GM12878 (cell line): ENCODE data around the gene RCL1. TPM values are rescaled to one million over a fixed set of nuclear protein-coding genes. Genes with fewer than 3 reads are reported as not detected.

ENCODE experiments used
- ATAC-seq: fragments of 200-7000 bp; cut with Tn5 transposase; 3 replicates; pipeline ENCODE4 v1.9.1; 2020; ENCODE audit warnings: mild to moderate bottlenecking, moderate library complexity
- BruUV-seq: library from RNA; stranded (reverse); fragments of 400-500 nt; replicated peaks from 2 replicates; lab custom pipeline; 2021; lab: Mats Ljungman, UMichigan
- CTCF ChIA-PET: fragments of 300-600 bp; sonication (Branson Sonifier 250); formaldehyde crosslinking; extraction: SDS; loops from one replicate; lab custom pipeline; 2021; ENCODE audit warnings: inconsistent platforms; lab: Yijun Ruan, JAX
- POLR2A ChIA-PET: fragments of 350-600 bp; formaldehyde crosslinking; extraction: SDS; loops from one replicate; lab custom pipeline; 2021; ENCODE audit warnings: inconsistent platforms; lab: Charles Lee
- RAD21 ChIA-PET: fragments of 300-600 bp; sonication (Branson Sonifier 250); formaldehyde crosslinking; loops from one replicate; lab custom pipeline; 2023; ENCODE audit warnings: antibody characterized with exemption; ENCODE audit not compliant: unreplicated experiment; lab: Charles Lee
- SMC1A ChIA-PET: fragments of 300-600 bp; sonication (Branson Sonifier 250); formaldehyde crosslinking; loops from one replicate; lab custom pipeline; 2023; ENCODE audit not compliant: unreplicated experiment, uncharacterized antibody; lab: Charles Lee
- DNase-seq: peaks from one replicate; pipeline ENCODE4 v3.0.0-alpha.2; 2011; ENCODE audit warnings: low read depth, low spot score
- FAIRE-seq: peaks from 3 replicates; lab custom pipeline; 2011; peaks lifted over from hg19 to GRCh38; lab: Jason Lieb, UNC
- H2AFZ ChIP-seq: 2 replicates; pipeline ENCODE4 v1.6.0; 2011; ENCODE audit warnings: low read depth, low read length, control low read depth; ENCODE audit not compliant: control insufficient read depth
- H3K27ac ChIP-seq: 2 replicates; pipeline ENCODE4 v1.5.1; 2011; ENCODE audit warnings: control low read depth; ENCODE audit not compliant: control insufficient read depth, insufficient read depth
- H3K27me3 ChIP-seq, 2 experiments: replicated peaks in 1 of 2; 2 replicates each; pipeline versions ENCODE4 v1.6.0 to v1.6.1; 2011; ENCODE audit warnings: low read length in 1 of 2; ENCODE audit not compliant: control insufficient read depth in 2 of 2, insufficient read depth in 2 of 2
- H3K36me3 ChIP-seq, 2 experiments: 2 replicates each; pipeline ENCODE4 v1.5.1; 2011; ENCODE audit warnings: low read length in 1 of 2; ENCODE audit not compliant: control insufficient read depth in 2 of 2, insufficient read depth in 2 of 2
- H3K4me1 ChIP-seq: 2 replicates; pipeline ENCODE4 v1.6.1; 2011; ENCODE audit warnings: mild to moderate bottlenecking, low read length, moderate library complexity, mixed read lengths; ENCODE audit not compliant: control insufficient read depth, insufficient read depth
- H3K4me2 ChIP-seq: 2 replicates; pipeline ENCODE4 v1.6.0; 2011; ENCODE audit warnings: control low read depth; ENCODE audit not compliant: control insufficient read depth, insufficient read depth
- H3K4me3 ChIP-seq: fragments of 200-600 bp; sonication (generic); 2 replicates; pipeline ENCODE4 v1.5.1; 2016
- H3K79me2 ChIP-seq: 2 replicates; pipeline ENCODE4 v1.6.0; 2011; ENCODE audit warnings: low read length; ENCODE audit not compliant: control insufficient read depth, insufficient read depth
- H3K9ac ChIP-seq: 2 replicates; pipeline ENCODE4 v1.8.0; 2011; ENCODE audit warnings: low read length, control low read depth, mixed read lengths; ENCODE audit not compliant: control insufficient read depth, insufficient read depth
- H3K9me3 ChIP-seq: replicated peaks from 3 replicates; pipeline ENCODE4 v1.5.1; 2011; ENCODE audit warnings: mild to moderate bottlenecking, low read length; ENCODE audit not compliant: control insufficient read depth, insufficient read depth
- H4K20me1 ChIP-seq: 2 replicates; pipeline ENCODE4 v1.6.0; 2011; ENCODE audit not compliant: control insufficient read depth, insufficient read depth
- CUX1 ChIP-seq: IDR thresholded peaks from 2 replicates; pipeline ENCODE4 v1.6.1; 2012; ENCODE audit warnings: improper control_type of control experiment, low read depth, low read length; ENCODE audit not compliant: insufficient replicate concordance
- HDAC6 ChIP-seq: fragments of 200-600 bp; sonication (generic); IDR thresholded peaks from one replicate; pipeline ENCODE4 v1.8.0; 2017; ENCODE audit warnings: antibody characterized with exemption; ENCODE audit not compliant: unreplicated experiment
- NBN ChIP-seq: fragments of 450-650 bp; IDR thresholded peaks from 2 replicates; pipeline ENCODE4 v1.6.1; 2016
- PRDM15 ChIP-seq: fragments of 450-650 bp; formaldehyde crosslinking; IDR thresholded peaks from 2 replicates; pipeline ENCODE4 v1.4.0; 2020; ENCODE audit warnings: mild to moderate bottlenecking, moderate library complexity
- TCF3 ChIP-seq: IDR thresholded peaks from 2 replicates; pipeline ENCODE4 v1.6.1; 2012; ENCODE audit warnings: low read depth, mild to moderate bottlenecking, low read length, borderline replicate concordance; ENCODE audit not compliant: insufficient read depth
- ZNF384 ChIP-seq: IDR thresholded peaks from 2 replicates; pipeline ENCODE4 v1.6.1; 2012; ENCODE audit warnings: low read depth, mild to moderate bottlenecking, low read length, improper control_type of control experiment, borderline replicate concordance
- WGBS: methylation state at CpG from one replicate; pipeline ENCODE4 v1.1.6; 2016; ENCODE audit warnings: low lambda C conversion rate; ENCODE audit not compliant: insufficient replicate concordance, insufficient coverage; ENCODE audit errors: missing lambda C conversion rate; 5-methylcytosine and 5-hydroxymethylcytosine counted together
- in situ Hi-C: fragments of 300-500 bp; cut with MboI; formaldehyde crosslinking; loops from 9 replicates; pipeline ENCODE4 v1.14.3; 2018; ENCODE audit warnings: mixed read lengths
- intact Hi-C: fragments of 100-400 bp; cut with micrococcal nuclease; formaldehyde crosslinking; loops from one replicate; pipeline ENCODE4 v1.14.2; 2022; ENCODE audit not compliant: unreplicated experiment
- polyA plus RNA-seq, 11 experiments: library from polyadenylated mRNA; depleted of rRNA in 4 of 11; unstranded in 6 of 11; stranded (reverse) in 5 of 11; fragments of >200 nt; fragmentation: Nextera tagmentation in 4 of 11; fragmentation: Illumina TruSeq in 1 of 11; extraction: Ambion mirVana in 4 of 11; extraction: Trizol in 1 of 11; gene quantifications; 1 replicate in 1 of 11; 2 replicates in 10 of 11; pipeline versions ENCODE4 v1.2.1 to v1.2.3, GENCODE V29; 2011 to 2016; ENCODE audit warnings: inconsistent platforms in 2 of 11, missing spikeins in 2 of 11, low read depth in 1 of 11
- total RNA-seq, 4 experiments: library from RNA; depleted of rRNA in 3 of 4; stranded (reverse); fragments of >200 nt in 3 of 4; fragmentation: Illumina TruSeq in 1 of 4; extraction: Trizol in 1 of 4; gene quantifications; 2 replicates each; pipeline versions ENCODE4 v1.2.1 to v1.2.3, GENCODE V29; 2013 to 2021

Gene RCL1
- total and polyA plus RNA-seq, 10 of the 15 experiments (the other 5 are each of a cell fraction or from before 2014, with no cell fraction given): 21.1 to 46.8 (median 30.5) TPM

GRCh38 chr9:4828761-4829160, 36.0 kb downstream of the RCL1 start:
- DNase-seq (no peak), FAIRE-seq (no peak), ATAC-seq (no peak)
- Histone ChIP-seq H3K27me3 (no peaks in the 10 kb centered on the region), H3K79me2 (peaks cover 20% of the 10 kb centered on the region), H3K4me3 (no peak overlapping the region), H3K9ac (no peak overlapping the region), H2AFZ (no peak overlapping the region), H3K4me1 (no peaks in the 10 kb centered on the region), H3K9me3 (no peaks in the 10 kb centered on the region), H3K4me2 (no peak overlapping the region), H4K20me1 (no peaks in the 10 kb centered on the region), H3K36me3 (peaks cover 9 to 28% of the 10 kb centered on the region in 2 experiments), H3K27ac (no peak overlapping the region)
- TF ChIP-seq ZNF384 (no peak), CUX1 (no peak), NBN (no peak), HDAC6 (no peak), PRDM15 (CRISPR knock-in tag) (no peak), TCF3 (no peak)
- in situ Hi-C loops (no loop called here), intact Hi-C loops (no loop called here)
- ChIA-PET RAD21 (interaction anchor here (0.6 to 1.1 kb wide), 2 partner anchors 49 to 96 kb away, joined by 3 to 4 read pairs; no protein-coding TSS in a partner anchor), POLR2A (no interaction called here), CTCF (interaction anchor here (0.8 to 2.4 kb wide), 3 partner anchors 9 to 30 kb away, joined by 3 to 16 read pairs (median 4); no protein-coding TSS in a partner anchor), SMC1A (interaction anchor here (0.7 to 3.9 kb wide), 5 partner anchors 10 to 54 kb away, joined by 3 to 18 read pairs (median 4); partner anchors contain the start of gene RCL1)
- TSS peak; percentile 33 for BruUV-seq
- 96% methylated on average over 2 of the region's 2 CpGs for WGBS
